Fibroblast of lung (primary cell): ENCODE results near the gene HUNK.

Experiments used
- EZH2 ChIP-seq: IDR thresholded peaks from 2 replicates; pipeline ENCODE4 v1.5.1; 2012; ENCODE audit warnings: low read length, control low read depth, mild to moderate bottlenecking; ENCODE audit errors: missing control alignments
- TF ChIP-seq, protein P1 (sequence below), 2 donors: IDR thresholded peaks in 1 of 2; conservative IDR thresholded peaks in 1 of 2; 1 replicate in 1 of 2; 2 replicates in 1 of 2; pipeline ENCODE4 v1.5.1; 2011 to 2012; ENCODE audit warnings: low read length in 2 of 2, control low read depth in 1 of 2, inconsistent platforms in 1 of 2, low read depth in 1 of 2, mild to moderate bottlenecking in 1 of 2

DNA sequence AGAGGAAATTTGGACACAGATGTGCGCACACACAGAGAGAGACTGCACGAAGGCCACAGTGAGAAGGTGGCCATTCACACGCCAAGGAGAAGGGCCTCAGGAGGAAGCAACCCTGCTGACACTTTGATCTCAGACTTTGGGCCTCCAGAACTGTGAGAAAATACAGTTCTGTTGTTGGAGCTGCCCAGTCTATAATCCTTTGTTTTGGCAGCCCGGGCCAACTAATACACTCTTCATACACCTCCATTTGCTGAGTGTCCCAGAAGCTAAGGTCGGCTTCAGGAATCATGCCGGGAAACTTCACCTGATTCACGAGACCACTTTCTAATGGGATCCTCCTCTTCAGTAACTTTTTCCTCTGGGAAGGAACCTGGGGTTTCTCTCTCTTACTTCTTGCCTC is 23.2 kb downstream of the HUNK start:
- TF ChIP-seq EZH2, result no peak
- TF ChIP-seq, protein P1, sequence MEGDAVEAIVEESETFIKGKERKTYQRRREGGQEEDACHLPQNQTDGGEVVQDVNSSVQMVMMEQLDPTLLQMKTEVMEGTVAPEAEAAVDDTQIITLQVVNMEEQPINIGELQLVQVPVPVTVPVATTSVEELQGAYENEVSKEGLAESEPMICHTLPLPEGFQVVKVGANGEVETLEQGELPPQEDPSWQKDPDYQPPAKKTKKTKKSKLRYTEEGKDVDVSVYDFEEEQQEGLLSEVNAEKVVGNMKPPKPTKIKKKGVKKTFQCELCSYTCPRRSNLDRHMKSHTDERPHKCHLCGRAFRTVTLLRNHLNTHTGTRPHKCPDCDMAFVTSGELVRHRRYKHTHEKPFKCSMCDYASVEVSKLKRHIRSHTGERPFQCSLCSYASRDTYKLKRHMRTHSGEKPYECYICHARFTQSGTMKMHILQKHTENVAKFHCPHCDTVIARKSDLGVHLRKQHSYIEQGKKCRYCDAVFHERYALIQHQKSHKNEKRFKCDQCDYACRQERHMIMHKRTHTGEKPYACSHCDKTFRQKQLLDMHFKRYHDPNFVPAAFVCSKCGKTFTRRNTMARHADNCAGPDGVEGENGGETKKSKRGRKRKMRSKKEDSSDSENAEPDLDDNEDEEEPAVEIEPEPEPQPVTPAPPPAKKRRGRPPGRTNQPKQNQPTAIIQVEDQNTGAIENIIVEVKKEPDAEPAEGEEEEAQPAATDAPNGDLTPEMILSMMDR (conservative IDR thresholded peaks at IDR 0.05 in 1 of 2, IDR thresholded peaks at IDR 0.05 in 1 of 2; ENCODE audit: low read depth in 1 of 2, low read length in 2 of 2), result no peak
